Epithelial cell of alveolus of lung (primary cell): ENCODE results near the gene SLC35A2. TPM values are rescaled to one million over a fixed set of nuclear protein-coding genes. Genes with fewer than 3 reads are reported as not detected.

Experiments
- total RNA-seq: library from RNA; depleted of rRNA; stranded (reverse); fragments of >200 nt; gene quantifications from 2 replicates; pipeline ENCODE4 v1.2.1, GENCODE V29; 2015

Gene SLC35A2
- total RNA-seq, result 27.7 and 39.3 TPM in 2 replicates

DNA sequence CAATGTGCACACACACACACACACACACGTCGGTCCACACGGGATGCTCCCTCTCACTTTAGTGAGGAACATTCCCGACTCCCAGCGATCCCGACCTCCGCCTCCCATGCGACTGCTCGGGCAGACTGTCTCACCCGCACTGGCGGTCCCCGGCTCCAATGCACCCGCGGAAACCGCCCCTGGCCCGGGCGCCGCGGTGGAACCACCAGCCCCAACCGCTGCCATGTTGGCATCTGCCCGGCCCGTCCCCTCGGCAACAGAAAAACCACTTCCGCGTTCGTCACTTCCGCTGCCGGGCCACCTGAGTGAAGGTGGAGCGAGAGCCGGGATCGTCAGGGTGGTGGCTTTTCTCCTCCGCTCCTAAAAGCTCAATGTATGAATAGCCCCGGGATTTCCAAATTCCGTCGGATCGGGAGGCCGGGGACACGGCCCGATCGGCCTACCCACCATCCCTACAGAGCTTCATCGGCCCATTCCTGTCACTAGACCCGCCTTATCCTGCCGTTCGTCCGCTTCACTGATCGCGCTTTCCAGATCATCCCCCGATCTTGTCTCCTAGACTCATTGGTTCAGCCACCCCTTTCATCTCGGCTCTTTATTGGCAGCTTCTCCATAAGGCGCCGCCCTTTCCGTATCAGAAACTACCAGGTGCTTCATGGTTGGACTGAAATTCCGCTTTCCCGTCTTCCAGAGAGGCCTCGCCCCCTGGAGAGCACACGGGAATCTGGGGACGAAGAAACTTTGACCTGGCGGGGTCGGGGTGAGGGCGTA is at the start of gene SLC35A2:
Gene SLC35A2 (minus strand): TSS at position 235 of the 771 bp plus-strand sequence. CDS start 10 bp downstream, at position 225.

DNA sequence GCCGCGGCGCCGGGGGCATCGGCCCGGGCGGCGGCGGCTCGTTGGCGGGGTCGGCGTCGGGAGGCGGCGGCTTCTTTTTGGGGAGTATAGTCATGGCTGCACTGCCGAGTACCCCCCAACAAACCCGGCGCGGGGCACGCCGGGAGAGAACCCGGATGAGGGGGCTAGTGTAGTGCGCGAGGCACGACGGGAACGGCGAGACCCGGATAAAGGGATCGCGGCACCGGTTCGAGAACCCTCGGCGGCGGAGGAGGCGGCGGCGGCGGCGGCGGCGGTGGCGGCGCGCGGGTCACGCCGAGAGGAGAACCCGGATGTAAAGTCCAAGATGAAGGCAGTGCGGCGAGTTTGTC is 46.0 kb upstream of the SLC35A2 start, which contains the start of gene OTUD5:
Gene OTUD5 (minus strand): TSS at position 131 of the 350 bp plus-strand sequence. CDS start 37 bp downstream, at position 94.

DNA sequence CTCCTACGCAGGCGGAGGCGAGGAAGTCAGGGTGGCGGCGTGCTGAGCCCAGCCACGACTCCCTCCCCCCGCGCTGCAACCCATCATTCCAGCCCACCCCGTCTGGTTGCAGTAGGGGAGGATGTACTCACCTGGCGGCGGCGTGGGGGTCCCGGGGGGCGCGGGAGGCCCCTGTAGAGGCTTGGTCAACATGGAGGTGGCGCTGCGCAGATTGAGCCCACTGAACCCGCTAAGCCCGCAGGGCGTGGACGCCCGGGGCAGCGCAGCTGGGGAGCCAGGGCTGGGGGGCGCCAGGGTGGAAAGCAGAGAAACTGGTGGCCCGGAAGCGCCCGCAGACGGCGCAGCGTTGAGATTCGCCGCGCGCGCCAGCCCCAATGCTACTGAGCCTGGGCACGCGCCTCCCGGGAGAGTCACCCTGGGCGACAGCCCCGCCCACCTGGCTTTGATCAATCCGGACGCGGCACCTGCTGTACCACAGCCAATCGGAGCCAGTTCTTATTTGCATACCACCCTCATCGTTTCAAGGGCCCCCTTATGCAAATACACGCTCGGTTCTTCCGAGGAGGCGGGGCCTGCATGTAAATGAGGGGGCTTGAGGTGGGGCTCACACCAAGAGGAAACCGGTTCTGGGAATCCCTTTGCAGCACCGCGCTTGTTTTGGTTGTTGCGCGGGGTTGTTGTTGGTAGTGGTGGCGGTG is 7.3 kb upstream of the SLC35A2 start, which contains the start of gene PIM2:
Gene PIM2 (minus strand): TSS at position 382 of the 698 bp plus-strand sequence. CDS start 190 bp downstream, at position 192.

DNA sequence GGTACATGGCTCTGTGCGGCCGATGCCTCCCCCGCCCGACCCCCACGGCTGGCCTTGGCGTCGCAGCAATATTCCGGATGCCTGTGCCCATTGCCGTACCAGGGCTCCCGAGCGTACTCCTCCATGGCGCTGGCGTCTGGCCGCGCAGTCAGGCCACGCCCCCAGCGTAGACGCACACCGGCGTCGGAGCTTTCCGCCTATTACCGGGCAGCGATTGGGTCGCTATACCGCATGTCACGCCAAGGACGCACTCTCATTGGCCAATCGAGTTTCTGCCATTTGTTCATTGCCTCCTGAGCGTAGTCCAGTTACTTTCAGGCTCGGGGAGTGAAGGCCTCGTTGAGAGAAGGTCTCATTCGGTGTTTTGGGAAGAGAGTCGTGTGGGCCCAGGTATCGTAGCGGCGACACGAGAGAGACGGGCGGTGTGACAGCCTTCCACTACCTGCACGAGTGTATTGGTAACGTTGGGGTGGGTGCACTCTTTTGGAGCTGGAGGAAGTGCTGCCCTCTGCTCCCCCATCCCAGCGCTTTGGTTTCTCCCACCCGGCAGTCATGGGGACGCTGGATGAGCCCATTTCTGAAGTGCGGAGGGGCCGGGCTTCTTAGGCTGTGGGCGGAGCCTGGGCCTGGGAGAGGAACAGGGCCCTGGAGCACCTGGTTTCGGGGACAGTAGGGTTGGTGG is 13.7 kb downstream of the SLC35A2 start, which contains the start of the genes PQBP1 and TIMM17B:
Gene PQBP1 (plus strand): TSS at position 306 of the 682 bp plus-strand sequence. CDS start 580 bp downstream, outside the sequence.
Gene TIMM17B (minus strand): TSS at position 144 of the 682 bp plus-strand sequence. CDS start 19 bp downstream, at position 125.

Other genes with a start within 250 kb of the SLC35A2 start
- gene WAS, start 227.8 kb downstream of the SLC35A2 start, total RNA-seq, result 0.13 and 0.48 TPM in 2 replicates
- 4.4 and 12.4 TPM in 2 replicates for gene SUV39H1, start 214.9 kb downstream of the SLC35A2 start, total RNA-seq
- gene GLOD5, start 149.9 kb downstream of the SLC35A2 start, total RNA-seq, result not detected in 2 replicates
- not detected in 2 replicates for gene GATA1, start 125.1 kb downstream of the SLC35A2 start, total RNA-seq
- gene HDAC6, start 109.6 kb downstream of the SLC35A2 start, total RNA-seq, result 24.8 and 42.2 TPM in 2 replicates
- not detected in 2 replicates for gene ERAS, start 85.1 kb downstream of the SLC35A2 start, total RNA-seq
- 0.65 and 3.2 TPM in 2 replicates for gene PCSK1N, start 76.0 kb downstream of the SLC35A2 start, total RNA-seq
- gene TIMM17B, start 13.9 kb downstream of the SLC35A2 start, total RNA-seq, result 39.6 and 61.8 TPM in 2 replicates
- gene PQBP1, start 13.7 kb downstream of the SLC35A2 start, total RNA-seq, result 50.2 and 53.3 TPM in 2 replicates
- 7.7 and 10.3 TPM in 2 replicates for gene PIM2, start 7.4 kb upstream of the SLC35A2 start, total RNA-seq
- gene OTUD5, start 46.0 kb upstream of the SLC35A2 start, total RNA-seq, result 28.5 and 42.8 TPM in 2 replicates
- gene KCND1, start 60.2 kb upstream of the SLC35A2 start, total RNA-seq, result 1.8 and 2.4 TPM in 2 replicates
- 14.3 and 14.9 TPM in 2 replicates for gene GRIPAP1, start 90.6 kb upstream of the SLC35A2 start, total RNA-seq
- 57.7 and 85.8 TPM in 2 replicates for gene TFE3, start 131.7 kb upstream of the SLC35A2 start, total RNA-seq
- 1.4 and 4.0 TPM in 2 replicates for gene CCDC120, start 147.4 kb upstream of the SLC35A2 start, total RNA-seq
- gene PRAF2, start 162.4 kb upstream of the SLC35A2 start, total RNA-seq, result 27.6 and 31.5 TPM in 2 replicates
- gene WDR45, start 168.2 kb upstream of the SLC35A2 start, total RNA-seq, result 58.1 and 64.8 TPM in 2 replicates
- gene GPKOW, start 212.1 kb upstream of the SLC35A2 start, total RNA-seq, result 23.1 and 25.0 TPM in 2 replicates